ENCODE measurements around the gene SCNN1G. TPM values are rescaled to one million over a fixed set of nuclear protein-coding genes. Genes with fewer than 3 reads are reported as not detected.
"Not testable (repeated sequence)": the region's sequence is repeated elsewhere in the genome, so short reads cannot be mapped to it uniquely, and the experiment has no call there.

The SCNN1G gene
- total RNA-seq, 4 donors from 2014 or later, result not detected

- no peak for ATAC-seq (ENCODE audit: low FRiP score)
- DNase-seq (ENCODE audit: low spot score), result no peak
- TF ChIP-seq, protein P1, sequence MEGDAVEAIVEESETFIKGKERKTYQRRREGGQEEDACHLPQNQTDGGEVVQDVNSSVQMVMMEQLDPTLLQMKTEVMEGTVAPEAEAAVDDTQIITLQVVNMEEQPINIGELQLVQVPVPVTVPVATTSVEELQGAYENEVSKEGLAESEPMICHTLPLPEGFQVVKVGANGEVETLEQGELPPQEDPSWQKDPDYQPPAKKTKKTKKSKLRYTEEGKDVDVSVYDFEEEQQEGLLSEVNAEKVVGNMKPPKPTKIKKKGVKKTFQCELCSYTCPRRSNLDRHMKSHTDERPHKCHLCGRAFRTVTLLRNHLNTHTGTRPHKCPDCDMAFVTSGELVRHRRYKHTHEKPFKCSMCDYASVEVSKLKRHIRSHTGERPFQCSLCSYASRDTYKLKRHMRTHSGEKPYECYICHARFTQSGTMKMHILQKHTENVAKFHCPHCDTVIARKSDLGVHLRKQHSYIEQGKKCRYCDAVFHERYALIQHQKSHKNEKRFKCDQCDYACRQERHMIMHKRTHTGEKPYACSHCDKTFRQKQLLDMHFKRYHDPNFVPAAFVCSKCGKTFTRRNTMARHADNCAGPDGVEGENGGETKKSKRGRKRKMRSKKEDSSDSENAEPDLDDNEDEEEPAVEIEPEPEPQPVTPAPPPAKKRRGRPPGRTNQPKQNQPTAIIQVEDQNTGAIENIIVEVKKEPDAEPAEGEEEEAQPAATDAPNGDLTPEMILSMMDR (IDR thresholded peaks at IDR 0.05), result no peak
Measured at GRCh38 chr16:23141033-23141432, 41.5 kb upstream of the SCNN1G start.

DNA sequence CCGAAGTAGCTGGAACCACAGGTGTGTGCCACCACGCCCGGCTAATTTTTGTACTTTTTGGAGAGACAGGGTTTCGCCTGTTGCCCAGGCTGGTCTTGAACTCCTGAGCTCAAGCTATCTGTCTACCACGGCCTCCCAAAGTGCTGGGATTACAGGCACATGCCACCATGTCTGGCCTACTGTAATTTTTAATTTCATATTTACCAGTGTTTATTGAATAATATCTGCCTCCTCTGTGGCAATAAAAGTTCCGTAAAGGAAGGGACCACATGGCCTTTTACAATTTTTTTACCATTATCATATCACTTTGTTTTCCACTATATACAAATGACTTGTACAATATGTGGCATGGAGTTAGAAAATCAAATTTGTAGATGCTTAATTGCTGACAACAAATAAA, 41.0 kb upstream of the SCNN1G start:
- no peak for ATAC-seq (ENCODE audit: low FRiP score)

DNA sequence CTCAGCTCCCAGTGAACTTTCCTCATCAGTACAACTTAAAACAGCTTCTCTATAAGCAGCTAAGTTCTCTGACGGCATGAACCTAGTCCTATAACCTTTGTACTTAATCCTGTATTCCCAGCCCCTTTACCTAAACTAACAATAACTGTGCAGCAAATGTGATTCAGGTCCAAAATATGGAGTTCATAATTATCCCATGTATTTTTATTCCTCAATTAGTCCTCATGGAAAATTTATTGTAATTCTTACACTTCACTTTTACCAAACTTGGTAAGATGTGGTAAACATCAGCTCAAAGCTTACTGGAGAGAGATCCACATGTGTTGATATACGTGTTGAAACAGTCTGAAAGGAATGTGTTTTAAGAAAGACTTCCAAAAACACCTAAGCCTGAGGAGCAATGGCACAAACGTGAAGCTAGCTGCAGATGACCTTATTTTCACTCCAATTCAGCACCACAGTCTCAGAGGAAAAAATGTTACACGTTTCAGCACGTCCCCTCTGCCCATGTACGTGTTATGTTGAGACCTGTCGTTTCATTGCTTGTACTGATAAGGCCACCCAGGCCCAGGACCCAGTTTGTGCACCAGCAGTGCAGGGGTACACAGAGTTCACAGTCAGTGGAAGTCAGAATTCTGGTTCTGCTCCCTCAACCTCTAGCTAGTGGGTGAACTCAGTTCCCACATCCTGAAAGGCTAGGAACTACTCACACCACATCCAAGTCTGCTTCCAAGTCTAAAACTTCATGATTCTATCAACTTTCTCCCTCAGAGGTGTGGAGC, 40.4 kb upstream of the SCNN1G start:
- TF ChIP-seq, protein P1 (IDR thresholded peaks at IDR 0.05), result no peak
- no peak for DNase-seq (ENCODE audit: low spot score)
- ATAC-seq (ENCODE audit: low FRiP score), result no peak

More for the DNA sequence above, 41.0 kb upstream of the SCNN1G start:
- no peak for DNase-seq (ENCODE audit: low spot score)
- TF ChIP-seq, protein P1 (IDR thresholded peaks at IDR 0.05), result no peak

DNA sequence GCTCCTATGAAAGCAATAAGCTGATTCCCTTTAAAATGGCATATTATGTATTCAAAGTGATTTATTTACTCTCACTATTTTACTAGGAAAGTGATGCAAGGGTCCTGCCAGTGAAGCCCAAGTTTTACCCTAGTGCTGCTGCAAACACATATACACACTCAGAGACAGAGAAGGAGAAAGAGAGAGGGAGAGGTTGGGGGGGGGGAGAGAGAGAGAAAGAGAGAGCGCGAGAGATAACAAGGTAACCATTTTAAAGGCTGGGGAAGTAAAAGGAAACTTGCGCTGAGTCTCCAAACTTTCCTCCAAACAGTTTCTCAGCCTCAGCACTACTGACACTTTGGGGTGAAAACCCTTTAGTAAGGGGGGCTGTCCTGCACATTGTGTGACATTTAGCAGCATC, 39.2 kb upstream of the SCNN1G start:
- DNase-seq (ENCODE audit: low spot score) (no peak), ATAC-seq (ENCODE audit: low FRiP score) (no peak)
- TF ChIP-seq, protein P1 (IDR thresholded peaks at IDR 0.05), result no peak

- not testable (repeated sequence) for ATAC-seq (ENCODE audit: low FRiP score); DNase-seq (ENCODE audit: low spot score)
Measured at GRCh38 chr16:23144393-23144792, 38.2 kb upstream of the SCNN1G start.

DNA sequence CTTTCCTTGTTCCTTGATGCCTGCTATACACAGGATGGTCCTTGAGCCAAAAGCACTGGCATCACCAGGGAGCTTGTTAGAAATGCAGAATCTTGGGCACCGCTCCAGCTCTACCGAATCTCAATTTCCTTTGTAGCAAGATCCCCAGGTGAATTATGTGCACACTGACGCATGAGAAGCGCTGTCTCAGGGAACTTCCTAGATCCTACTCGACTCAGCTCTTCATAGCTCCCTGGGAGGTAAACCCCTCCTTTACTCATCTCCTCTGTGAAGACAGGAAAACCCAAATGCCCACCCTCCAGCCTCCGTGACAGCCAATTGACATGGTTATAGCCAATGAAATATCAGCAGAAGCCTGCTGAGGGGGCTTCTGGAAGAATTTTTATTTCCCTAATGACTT, 37.4 kb upstream of the SCNN1G start:
- TF ChIP-seq, protein P1 (IDR thresholded peaks at IDR 0.05), result no peak
- ATAC-seq (ENCODE audit: low FRiP score) (no peak), DNase-seq (ENCODE audit: low spot score) (no peak)

DNA sequence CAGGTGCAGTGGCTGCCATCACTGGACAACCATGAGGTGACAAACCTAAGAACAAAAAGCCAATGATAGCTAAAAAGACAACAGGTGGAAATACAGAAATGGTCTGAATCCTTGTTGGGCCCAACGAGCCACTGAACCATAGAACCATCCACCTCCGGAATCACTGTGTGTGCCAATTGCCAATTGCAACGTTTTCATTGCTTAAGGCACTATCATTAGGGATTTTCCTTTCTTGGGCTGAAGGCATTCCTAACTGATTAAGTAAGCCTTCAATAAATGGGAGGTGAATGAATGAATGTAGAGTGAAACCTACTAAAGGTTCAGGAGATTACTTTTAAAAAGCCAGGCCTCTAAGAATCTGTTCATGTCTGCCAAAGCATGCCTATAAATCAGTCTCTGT, 36.9 kb upstream of the SCNN1G start:
- ATAC-seq (ENCODE audit: low FRiP score) (peak; percentile 40), DNase-seq (ENCODE audit: low spot score) (no peak)
- TF ChIP-seq, protein P1 (IDR thresholded peaks at IDR 0.05), result no peak

Measured in omental fat pad (tissue), 4 donors.